Transverse colon (tissue), 4 donors: ENCODE data around the gene ERP44. TPM values are rescaled to one million over a fixed set of nuclear protein-coding genes. Genes with fewer than 3 reads are reported as not detected.

Experiments used
- DNase-seq: peaks from one replicate; pipeline ENCODE4 v3.0.0-alpha.2; 2019
- H3K27ac ChIP-seq, 4 donors: fragments of 200-600 bp; sonication (generic); 2 replicates each; pipeline ENCODE4 v1.5.1; 2016 to 2018; ENCODE audit warnings: inconsistent platforms in 4 of 4
- H3K27me3 ChIP-seq: fragments of 200-600 bp; sonication (generic); 2 replicates; pipeline ENCODE4 v1.5.1; 2017; ENCODE audit warnings: inconsistent platforms
- H3K36me3 ChIP-seq, 4 donors: fragments of 200-600 bp; sonication (generic); 2 replicates each; pipeline ENCODE4 v1.5.1; 2017 to 2019; ENCODE audit warnings: inconsistent platforms in 4 of 4
- H3K4me1 ChIP-seq, 4 donors: fragments of 200-600 bp; sonication (generic); 2 replicates each; pipeline ENCODE4 v1.5.1; 2017 to 2020; ENCODE audit warnings: inconsistent platforms in 4 of 4
- H3K4me3 ChIP-seq, 4 donors: fragments of 200-600 bp; sonication (generic); 1 replicate in 1 of 4; 2 replicates in 3 of 4; pipeline versions ENCODE4 v1.5.1 to v1.6.1; 2017 to 2019; ENCODE audit warnings: inconsistent platforms in 4 of 4
- H3K9me3 ChIP-seq, 2 donors: fragments of 200-600 bp; sonication (generic); 2 replicates each; pipeline ENCODE4 v1.5.1; 2017 to 2019; ENCODE audit warnings: inconsistent platforms in 2 of 2
- CTCF ChIP-seq, 5 experiments: fragments of 200-600 bp in 3 of 5; fragments of 450-650 bp in 2 of 5; sonication (generic) in 3 of 5; IDR thresholded peaks; 1 replicate in 2 of 5; 2 replicates in 3 of 5; pipeline ENCODE4 v1.5.1; 2016 to 2017; ENCODE audit warnings: antibody characterized with exemption in 5 of 5, inconsistent platforms in 3 of 5, mild to moderate bottlenecking in 2 of 5, moderate library complexity in 1 of 5
- EP300 ChIP-seq: sonication (generic); formaldehyde crosslinking; IDR thresholded peaks from one replicate; pipeline ENCODE4 v1.6.1; 2017; ENCODE audit warnings: antibody characterized with exemption, low read depth
- POLR2A ChIP-seq: fragments of 450-650 bp; IDR thresholded peaks from one replicate; pipeline ENCODE4 v1.6.1; 2016; ENCODE audit warnings: antibody characterized with exemption, mild to moderate bottlenecking, moderate library complexity
- POLR2AphosphoS5 ChIP-seq, 3 donors: sonication (generic); formaldehyde crosslinking; IDR thresholded peaks; one replicate each; pipeline ENCODE4 v1.6.1; 2016; ENCODE audit warnings: antibody characterized with exemption in 3 of 3
- WGBS, 2 donors: methylation state at CpG; one replicate each; pipeline ENCODE4 v1.1.5; 2018; ENCODE audit warnings: low coverage in 1 of 2; 5-methylcytosine and 5-hydroxymethylcytosine counted together
- in situ Hi-C, 4 donors: fragments of 200-750 bp; cut with MboI; loops; one replicate each; pipeline versions ENCODE4 v1.15.0 to v1.15.1; 2017; ENCODE audit warnings: low sequenced_read_pairs in 3 of 4, low pct_ligation_motif_present in 1 of 4, low pct_unique_long_range_greater_than_20kb in 1 of 4
- intact Hi-C: fragments of 100-400 bp; cut with DNase I; formaldehyde crosslinking; loops from one replicate; pipeline ENCODE4 v1.15.1; 2023; ENCODE audit warnings: low total_unique reads
- total RNA-seq, 4 donors: library from RNA; depleted of rRNA; stranded (reverse); fragments of >200 nt; gene quantifications; one replicate each; pipeline ENCODE4 v1.1.0, GENCODE V29; 2016

The ERP44 gene
- total RNA-seq, 4 donors from 2014 or later = 7.8 to 18.7 (median 16.4) TPM

GRCh38 chr9:100106616-100107015, 7.8 kb upstream of the ERP44 start:
- TF ChIP-seq CTCF (IDR thresholded peaks at IDR 0.05) (no peak), POLR2AphosphoS5 (IDR thresholded peaks at IDR 0.05) (no peak), POLR2A (no peak), EP300 (no peak)
- intact Hi-C loops (no loop called here), in situ Hi-C loops (no loop called here)
- no peaks in the 10 kb centered on the region for H3K9me3 ChIP-seq
- no peak overlapping the region for H3K4me3 ChIP-seq
- no peaks in the 10 kb centered on the region for H3K27me3 ChIP-seq
- H3K36me3 ChIP-seq = peaks cover 0 to 32% (median 8%) of the 10 kb centered on the region in 4 donors
- H3K27ac ChIP-seq = no peak overlapping the region
- peaks cover 0 to 7% (median 3%) of the 10 kb centered on the region in 4 donors for H3K4me1 ChIP-seq
- DNase-seq = no peak
- WGBS, 2 donors = 83 to 95% methylated on average over 2 of the region's 2 CpGs

- H3K4me1 ChIP-seq = peaks cover 0 to 4% (median 2%) of the 10 kb centered on the region in 4 donors
- H3K4me3 ChIP-seq = no peak overlapping the region
- H3K27ac ChIP-seq = no peak overlapping the region
- peaks cover 0 to 32% (median 8%) of the 10 kb centered on the region in 4 donors for H3K36me3 ChIP-seq
- intact Hi-C loops = no loop called here
- in situ Hi-C loops = no loop called here
- TF ChIP-seq EP300 (no peak), POLR2A (no peak), POLR2AphosphoS5 (IDR thresholded peaks at IDR 0.05) (no peak), CTCF (IDR thresholded peaks at IDR 0.05) (no peak)
- no peaks in the 10 kb centered on the region for H3K9me3 ChIP-seq
- WGBS, 2 donors = 0 to 45% methylated on average over 1 of the region's 1 CpG
- no peak for DNase-seq
- H3K27me3 ChIP-seq = no peaks in the 10 kb centered on the region
Observed at GRCh38 chr9:100105861-100106260, 7.1 kb upstream of the ERP44 start.

- Histone ChIP-seq H3K27me3 (no peaks in the 10 kb centered on the region), H3K4me3 (no peak overlapping the region), H3K36me3 (peaks cover 0 to 32% (median 8%) of the 10 kb centered on the region in 4 donors), H3K9me3 (no peaks in the 10 kb centered on the region), H3K4me1 (peaks cover 0 to 8% (median 6%) of the 10 kb centered on the region in 4 donors), H3K27ac (no peak overlapping the region)
- DNase-seq = no peak
- 89 to 100% methylated on average over 4 of the region's 4 CpGs for WGBS, 2 donors
- intact Hi-C loops = no loop called here
- in situ Hi-C loops = no loop called here
- TF ChIP-seq EP300 (no peak), CTCF (IDR thresholded peaks at IDR 0.05) (no peak), POLR2AphosphoS5 (IDR thresholded peaks at IDR 0.05) (no peak), POLR2A (no peak)
Observed at GRCh38 chr9:100104314-100104713, 5.5 kb upstream of the ERP44 start.

GRCh38 chr9:100101608-100102007, 2.8 kb upstream of the ERP44 start:
- Histone ChIP-seq H3K4me1 (peaks cover 6 to 23% (median 21%) of the 10 kb centered on the region in 4 donors), H3K4me3 (no peak overlapping the region), H3K36me3 (peaks cover 0 to 23% (median 6%) of the 10 kb centered on the region in 4 donors), H3K27ac (no peak overlapping the region), H3K9me3 (no peaks in the 10 kb centered on the region), H3K27me3 (no peaks in the 10 kb centered on the region)
- in situ Hi-C loops = no loop called here
- 89 to 92% methylated on average over 6 of the region's 6 CpGs for WGBS, 2 donors
- no peak for DNase-seq
- no peak for TF ChIP-seq EP300
- TF ChIP-seq POLR2A = no peak
- no peak for TF ChIP-seq CTCF (IDR thresholded peaks at IDR 0.05)
- TF ChIP-seq POLR2AphosphoS5 (IDR thresholded peaks at IDR 0.05) = no peak
- intact Hi-C loops = no loop called here
